Measurements from ENCODE around the gene SNX15. TPM values are rescaled to one million over a fixed set of nuclear protein-coding genes. Genes with fewer than 3 reads are reported as not detected.

The SNX15 gene
- total RNA-seq, 1 donor from 2014 or later: 21.6 TPM

GRCh38 chr11:65064847-65065240, 37.6 kb downstream of the SNX15 start:
- no peaks in the 10 kb centered on the region for H3K27me3 ChIP-seq (ENCODE audit: control insufficient read depth, insufficient read depth, low read length)

GRCh38 chr11:65065851-65066250, 38.6 kb downstream of the SNX15 start:
- TF ChIP-seq CTCF (IDR thresholded peaks at IDR 0.05; ENCODE audit: insufficient read depth, low read length, poor library complexity, severe bottlenecking): no peak
- H3K36me3 ChIP-seq (ENCODE audit: control insufficient read depth, insufficient read depth, low read length): no peaks in the 10 kb centered on the region
- no peak for DNase-seq (ENCODE audit: low read depth)
- no peaks in the 10 kb centered on the region for H3K27me3 ChIP-seq (ENCODE audit: control insufficient read depth, insufficient read depth, low read length)
- no peak overlapping the region for H3K4me3 ChIP-seq (ENCODE audit: low read depth, low read length)

More at GRCh38 chr11:65064847-65065240, 37.6 kb downstream of the SNX15 start:
- no peak for TF ChIP-seq CTCF (IDR thresholded peaks at IDR 0.05; ENCODE audit: insufficient read depth, low read length, poor library complexity, severe bottlenecking)
- Histone ChIP-seq H3K4me3 (ENCODE audit: low read depth, low read length) (no peak overlapping the region), H3K36me3 (ENCODE audit: control insufficient read depth, insufficient read depth, low read length) (no peaks in the 10 kb centered on the region)
- DNase-seq (ENCODE audit: low read depth): no peak

GRCh38 chr11:65066315-65066714, 39.1 kb downstream of the SNX15 start:
- H3K4me3 ChIP-seq (ENCODE audit: low read depth, low read length): no peak overlapping the region
- DNase-seq (ENCODE audit: low read depth): no peak
- no peaks in the 10 kb centered on the region for H3K27me3 ChIP-seq (ENCODE audit: control insufficient read depth, insufficient read depth, low read length)
- H3K36me3 ChIP-seq (ENCODE audit: control insufficient read depth, insufficient read depth, low read length): no peaks in the 10 kb centered on the region
- no peak for TF ChIP-seq CTCF (IDR thresholded peaks at IDR 0.05; ENCODE audit: insufficient read depth, low read length, poor library complexity, severe bottlenecking)

GRCh38 chr11:65066805-65067291, 39.6 kb downstream of the SNX15 start:
- no peaks in the 10 kb centered on the region for H3K36me3 ChIP-seq (ENCODE audit: control insufficient read depth, insufficient read depth, low read length)
- H3K4me3 ChIP-seq (ENCODE audit: low read depth, low read length): no peak overlapping the region
- no peaks in the 10 kb centered on the region for H3K27me3 ChIP-seq (ENCODE audit: control insufficient read depth, insufficient read depth, low read length)
- TF ChIP-seq CTCF (IDR thresholded peaks at IDR 0.05; ENCODE audit: insufficient read depth, low read length, poor library complexity, severe bottlenecking): no peak
- DNase-seq (ENCODE audit: low read depth): no peak

- no peak for TF ChIP-seq CTCF (IDR thresholded peaks at IDR 0.05; ENCODE audit: insufficient read depth, low read length, poor library complexity, severe bottlenecking)
- Histone ChIP-seq H3K27me3 (ENCODE audit: control insufficient read depth, insufficient read depth, low read length) (no peaks in the 10 kb centered on the region), H3K36me3 (ENCODE audit: control insufficient read depth, insufficient read depth, low read length) (no peaks in the 10 kb centered on the region), H3K4me3 (ENCODE audit: low read depth, low read length) (no peak overlapping the region)
- no peak for DNase-seq (ENCODE audit: low read depth)
Observed at GRCh38 chr11:65067446-65067845, 40.2 kb downstream of the SNX15 start.

- no peak for DNase-seq (ENCODE audit: low read depth)
- no peak for TF ChIP-seq CTCF (IDR thresholded peaks at IDR 0.05; ENCODE audit: insufficient read depth, low read length, poor library complexity, severe bottlenecking)
- Histone ChIP-seq H3K4me3 (ENCODE audit: low read depth, low read length) (no peak overlapping the region), H3K27me3 (ENCODE audit: control insufficient read depth, insufficient read depth, low read length) (no peaks in the 10 kb centered on the region), H3K36me3 (ENCODE audit: control insufficient read depth, insufficient read depth, low read length) (no peaks in the 10 kb centered on the region)
Observed at GRCh38 chr11:65069217-65069616, 42.0 kb downstream of the SNX15 start.

Data from kidney epithelial cell (primary cell).